Spleen (tissue), 7 donors: ENCODE results near the gene RBM42.

ENCODE experiments used
- POLR2A ChIP-seq, 3 donors: fragments of 450-650 bp; IDR thresholded peaks; one replicate each; pipeline ENCODE4 v1.5.1; 2017; ENCODE audit warnings: antibody characterized with exemption in 3 of 3, mild to moderate bottlenecking in 1 of 3
- TF ChIP-seq, protein P1 (sequence below), 11 experiments: fragments of 200-600 bp in 7 of 11; fragments of 450-650 bp in 4 of 11; sonication (generic) in 4 of 11; IDR thresholded peaks in 8 of 11; conservative IDR thresholded peaks in 3 of 11; 1 replicate in 7 of 11; 2 replicates in 4 of 11; pipeline versions ENCODE4 v1.4.0 to v1.8.0; 2016 to 2021; ENCODE audit warnings: antibody characterized with exemption in 11 of 11, inconsistent platforms in 4 of 11, mild to moderate bottlenecking in 1 of 11
- donor health status: DM: no; HTN: no; CAD: no; lungs with moderate emphysema.
- donor health status: DM: no; HTN: no; CAD: no.
- donor health status: DM: no; HTN: no; CAD: no.

- TF ChIP-seq, protein P1, sequence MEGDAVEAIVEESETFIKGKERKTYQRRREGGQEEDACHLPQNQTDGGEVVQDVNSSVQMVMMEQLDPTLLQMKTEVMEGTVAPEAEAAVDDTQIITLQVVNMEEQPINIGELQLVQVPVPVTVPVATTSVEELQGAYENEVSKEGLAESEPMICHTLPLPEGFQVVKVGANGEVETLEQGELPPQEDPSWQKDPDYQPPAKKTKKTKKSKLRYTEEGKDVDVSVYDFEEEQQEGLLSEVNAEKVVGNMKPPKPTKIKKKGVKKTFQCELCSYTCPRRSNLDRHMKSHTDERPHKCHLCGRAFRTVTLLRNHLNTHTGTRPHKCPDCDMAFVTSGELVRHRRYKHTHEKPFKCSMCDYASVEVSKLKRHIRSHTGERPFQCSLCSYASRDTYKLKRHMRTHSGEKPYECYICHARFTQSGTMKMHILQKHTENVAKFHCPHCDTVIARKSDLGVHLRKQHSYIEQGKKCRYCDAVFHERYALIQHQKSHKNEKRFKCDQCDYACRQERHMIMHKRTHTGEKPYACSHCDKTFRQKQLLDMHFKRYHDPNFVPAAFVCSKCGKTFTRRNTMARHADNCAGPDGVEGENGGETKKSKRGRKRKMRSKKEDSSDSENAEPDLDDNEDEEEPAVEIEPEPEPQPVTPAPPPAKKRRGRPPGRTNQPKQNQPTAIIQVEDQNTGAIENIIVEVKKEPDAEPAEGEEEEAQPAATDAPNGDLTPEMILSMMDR (IDR thresholded peaks at IDR 0.05 in 8 of 11, conservative IDR thresholded peaks at IDR 0.05 in 3 of 11), result no peak
- no peak for TF ChIP-seq POLR2A (IDR thresholded peaks at IDR 0.05)
These were observed 6.1 kb upstream of the RBM42 start for GRCh38 chr19:35622750-35623149.
